OCI-LY1 (cell line): ENCODE results near the gene PLK1.

Experiments
- H2AFZ ChIP-seq: fragments of 200-600 bp; sonication (generic), shearing (Covaris generic); 2 replicates; pipeline ENCODE4 v1.6.0; 2014; ENCODE audit warnings: antibody characterized with exemption, mild to moderate bottlenecking, low read length
- H3F3A ChIP-seq: fragments of 200-600 bp; sonication (generic), shearing (Covaris generic); 2 replicates; pipeline ENCODE4 v1.6.0; 2014; ENCODE audit warnings: mild to moderate bottlenecking, antibody characterized with exemption, low read length, moderate library complexity; ENCODE audit not compliant: insufficient read depth
- H3K27ac ChIP-seq: fragments of 200-600 bp; sonication (generic); 2 replicates; pipeline ENCODE4 v1.5.1; 2014; ENCODE audit warnings: low read length, mixed run types, mild to moderate bottlenecking, low read depth; ENCODE audit not compliant: poor library complexity, severe bottlenecking
- H3K27me3 ChIP-seq: fragments of 200-600 bp; sonication (generic); 2 replicates; pipeline ENCODE4 v1.6.0; 2014; ENCODE audit warnings: antibody characterized with exemption, mild to moderate bottlenecking, low read length, moderate library complexity; ENCODE audit not compliant: insufficient read depth
- H3K36me3 ChIP-seq: fragments of 200-600 bp; sonication (generic); 2 replicates; pipeline ENCODE4 v1.6.1; 2014; ENCODE audit warnings: mild to moderate bottlenecking, antibody characterized with exemption, low read length, moderate library complexity, mixed read lengths; ENCODE audit not compliant: insufficient read depth
- H3K4me1 ChIP-seq: fragments of 200-600 bp; sonication (generic); 2 replicates; pipeline ENCODE4 v1.5.1; 2014; ENCODE audit warnings: mild to moderate bottlenecking, low read length, moderate library complexity; ENCODE audit not compliant: insufficient read depth, severe bottlenecking
- H3K4me2 ChIP-seq: fragments of 200-600 bp; sonication (generic), shearing (Covaris generic); 2 replicates; pipeline ENCODE4 v1.6.1; 2014; ENCODE audit warnings: low read length
- H3K4me3 ChIP-seq: fragments of 200-600 bp; sonication (generic); 2 replicates; pipeline ENCODE4 v1.5.1; 2014; ENCODE audit warnings: low read length, low read depth, mild to moderate bottlenecking, mixed read lengths; ENCODE audit not compliant: poor library complexity, severe bottlenecking
- H3K79me2 ChIP-seq: fragments of 200-600 bp; shearing (Covaris generic); 2 replicates; pipeline ENCODE4 v1.6.1; 2016; ENCODE audit warnings: mixed run types, low read length, mixed read lengths; ENCODE audit not compliant: insufficient read depth
- H3K9ac ChIP-seq: fragments of 200-600 bp; sonication (generic), shearing (Covaris generic); 2 replicates; pipeline ENCODE4 v1.6.1; 2014; ENCODE audit warnings: mild to moderate bottlenecking, low read length, mixed read lengths
- H3K9me2 ChIP-seq: fragments of 200-600 bp; sonication (generic), shearing (Covaris generic); 2 replicates; pipeline ENCODE4 v1.6.1; 2014; ENCODE audit warnings: low read depth, mild to moderate bottlenecking, low read length, mixed read lengths
- H3K9me3 ChIP-seq: fragments of 200-600 bp; shearing (Covaris generic); 2 replicates; pipeline ENCODE4 v1.6.1; 2014; ENCODE audit warnings: low read length, mixed read lengths
- H4K20me1 ChIP-seq: fragments of 200-600 bp; sonication (generic), shearing (Covaris generic); 2 replicates; pipeline ENCODE4 v1.6.0; 2016; ENCODE audit warnings: mild to moderate bottlenecking, low read length; ENCODE audit not compliant: insufficient read depth
- EZH2 ChIP-seq: fragments of 200-600 bp; sonication (generic), shearing (Covaris generic); IDR thresholded peaks from 2 replicates; pipeline ENCODE4 v1.8.0; 2017; ENCODE audit warnings: borderline replicate concordance, mixed run types, mild to moderate bottlenecking, antibody characterized with exemption, low read length, moderate library complexity, mixed read lengths
- TF ChIP-seq, protein P1 (sequence below): fragments of 200-600 bp; sonication (generic), shearing (Covaris generic); IDR thresholded peaks from 2 replicates; pipeline ENCODE4 v1.5.1; 2017; ENCODE audit warnings: mild to moderate bottlenecking, antibody characterized with exemption, low read length, moderate library complexity, mixed read lengths

The PLK1 gene

DNA sequence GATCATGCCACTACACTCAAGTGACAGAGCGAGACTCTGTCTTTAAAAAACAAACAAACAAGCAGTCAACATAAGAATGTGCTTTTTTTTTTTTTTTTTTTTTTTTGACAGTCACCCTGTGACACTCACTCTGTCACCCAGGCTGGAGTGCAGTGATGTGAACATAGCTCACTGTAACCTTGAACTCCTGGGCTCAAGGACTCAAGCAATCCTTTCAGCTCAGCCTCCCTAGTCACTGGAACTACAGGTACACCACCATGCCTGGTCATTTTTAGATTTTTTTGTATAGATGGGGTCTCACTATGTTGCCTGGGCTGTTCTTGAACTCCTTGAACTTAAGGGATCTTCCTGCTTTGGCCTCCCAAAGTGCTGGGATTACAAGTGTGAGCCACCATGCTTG lies 60.8 kb downstream of the PLK1 start:
- no peak overlapping the region for H3K4me2 ChIP-seq
- H3F3A ChIP-seq: no peaks in the 10 kb centered on the region
- no peak overlapping the region for H2AFZ ChIP-seq
- no peaks in the 10 kb centered on the region for H3K79me2 ChIP-seq
- no peak for TF ChIP-seq EZH2
- TF ChIP-seq, protein P1, sequence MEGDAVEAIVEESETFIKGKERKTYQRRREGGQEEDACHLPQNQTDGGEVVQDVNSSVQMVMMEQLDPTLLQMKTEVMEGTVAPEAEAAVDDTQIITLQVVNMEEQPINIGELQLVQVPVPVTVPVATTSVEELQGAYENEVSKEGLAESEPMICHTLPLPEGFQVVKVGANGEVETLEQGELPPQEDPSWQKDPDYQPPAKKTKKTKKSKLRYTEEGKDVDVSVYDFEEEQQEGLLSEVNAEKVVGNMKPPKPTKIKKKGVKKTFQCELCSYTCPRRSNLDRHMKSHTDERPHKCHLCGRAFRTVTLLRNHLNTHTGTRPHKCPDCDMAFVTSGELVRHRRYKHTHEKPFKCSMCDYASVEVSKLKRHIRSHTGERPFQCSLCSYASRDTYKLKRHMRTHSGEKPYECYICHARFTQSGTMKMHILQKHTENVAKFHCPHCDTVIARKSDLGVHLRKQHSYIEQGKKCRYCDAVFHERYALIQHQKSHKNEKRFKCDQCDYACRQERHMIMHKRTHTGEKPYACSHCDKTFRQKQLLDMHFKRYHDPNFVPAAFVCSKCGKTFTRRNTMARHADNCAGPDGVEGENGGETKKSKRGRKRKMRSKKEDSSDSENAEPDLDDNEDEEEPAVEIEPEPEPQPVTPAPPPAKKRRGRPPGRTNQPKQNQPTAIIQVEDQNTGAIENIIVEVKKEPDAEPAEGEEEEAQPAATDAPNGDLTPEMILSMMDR: no peak
- no peaks in the 10 kb centered on the region for H4K20me1 ChIP-seq
- H3K9ac ChIP-seq: no peak overlapping the region
- no peaks in the 10 kb centered on the region for H3K36me3 ChIP-seq
- H3K27ac ChIP-seq: no peak overlapping the region
- H3K4me3 ChIP-seq: no peak overlapping the region
- H3K9me3 ChIP-seq: no peaks in the 10 kb centered on the region
- H3K4me1 ChIP-seq: peaks cover 5% of the 10 kb centered on the region
- no peaks in the 10 kb centered on the region for H3K9me2 ChIP-seq
- no peaks in the 10 kb centered on the region for H3K27me3 ChIP-seq
